ENCODE measurements around the gene HMGN4. TPM values are rescaled to one million over a fixed set of nuclear protein-coding genes. Genes with fewer than 3 reads are reported as not detected.
A peak's percentile ranks its signal among the peaks of the same experiment; 100 is the strongest.

HMGN4 gene
- total and polyA plus RNA-seq, 7 donors: 55.9 to 104 (median 70.6) TPM

- intact Hi-C loops (cut with DNase I): loop anchor here (5.0 to 10.0 kb wide), 2 partner anchors 47 to 905 kb away; partner anchors contain the start of gene ZNF184
Observed at GRCh38 chr6:26569433-26569764, 31.2 kb downstream of the HMGN4 start.

GRCh38 chr6:26570027-26570809 is 32.1 kb downstream of the HMGN4 start:
- DNase-seq: no peak
- no peaks in the 10 kb centered on the region for H3K9me3 ChIP-seq
- H3K36me3 ChIP-seq: no peaks in the 10 kb centered on the region
- H3K4me3 ChIP-seq: no peak overlapping the region
- intact Hi-C loops (cut with DNase I): loop anchor here (5.0 kb wide), 1 partner anchor 228 kb away; no protein-coding TSS in a partner anchor
- no peak overlapping the region for H3K27ac ChIP-seq
- TF ChIP-seq POLR2AphosphoS5 (IDR thresholded peaks at IDR 0.05) (no peak), POLR2A (IDR thresholded peaks at IDR 0.05) (no peak), CTCF (IDR thresholded peaks at IDR 0.05) (no peak), EP300 (IDR thresholded peaks at IDR 0.05) (no peak)
- peaks cover 0 to 14% (median 5%) of the 10 kb centered on the region in 4 donors for H3K4me1 ChIP-seq
- peaks cover 0 to 3% (median 0%) of the 10 kb centered on the region in 3 donors for H3K27me3 ChIP-seq
- 74 to 84% methylated on average over 21 of the region's 21 CpGs for WGBS, 2 donors

More at GRCh38 chr6:26569433-26569764, 31.2 kb downstream of the HMGN4 start:
- peak overlapping the region in 3 of 4 donors; percentile 43 to 76 (median 48) for H3K27ac ChIP-seq
- peak overlapping the region in 2 of 4 donors; percentile 52 to 56 for H3K4me3 ChIP-seq
- no peaks in the 10 kb centered on the region for H3K9me3 ChIP-seq
- no peak for DNase-seq
- 7 to 10% methylated on average over 2 of the region's 2 CpGs for WGBS, 2 donors
- TF ChIP-seq POLR2AphosphoS5 (IDR thresholded peaks at IDR 0.05) (no peak), EP300 (IDR thresholded peaks at IDR 0.05) (no peak), POLR2A (IDR thresholded peaks at IDR 0.05) (no peak), CTCF (IDR thresholded peaks at IDR 0.05) (no peak)
- peaks cover 0 to under 1% (median 0%) of the 10 kb centered on the region in 3 donors for H3K27me3 ChIP-seq
- H3K4me1 ChIP-seq: peaks cover 0 to 14% (median 5%) of the 10 kb centered on the region in 4 donors
- no peaks in the 10 kb centered on the region for H3K36me3 ChIP-seq

- TF ChIP-seq POLR2AphosphoS5 (IDR thresholded peaks at IDR 0.05) (peak in 1 of 4 donors; percentile 30), CTCF (IDR thresholded peaks at IDR 0.05) (no peak)
- peaks cover 0 to 14% (median 5%) of the 10 kb centered on the region in 4 donors for H3K4me1 ChIP-seq
- H3K36me3 ChIP-seq: no peaks in the 10 kb centered on the region
- peak overlapping the region in 3 of 4 donors; percentile 10 to 70 (median 58) for H3K27ac ChIP-seq
- H3K4me3 ChIP-seq: peak overlapping the region in 3 of 4 donors; percentile 41 to 46 (median 44)
- H3K9me3 ChIP-seq: no peaks in the 10 kb centered on the region
- WGBS, 2 donors: 4 to 8% methylated on average over 24 of the region's 24 CpGs
- peaks cover 0 to 13% (median 3%) of the 10 kb centered on the region in 3 donors for H3K27me3 ChIP-seq
- intact Hi-C loops (cut with DNase I): loop anchor here (1.0 to 5.0 kb wide), 2 partner anchors 24 to 229 kb away; no protein-coding TSS in a partner anchor
- DNase-seq: no peak
Observed at GRCh38 chr6:26571592-26572296, 33.6 kb downstream of the HMGN4 start.

- peaks cover 0 to 19% (median 3%) of the 10 kb centered on the region in 4 donors for H3K4me1 ChIP-seq
- intact Hi-C loops (cut with DNase I): no loop called here
- no peak for TF ChIP-seq CTCF (IDR thresholded peaks at IDR 0.05)
- TF ChIP-seq POLR2AphosphoS5 (IDR thresholded peaks at IDR 0.05): no peak
- no peak for TF ChIP-seq POLR2A (IDR thresholded peaks at IDR 0.05)
- TF ChIP-seq EP300 (IDR thresholded peaks at IDR 0.05): no peak
- peaks cover 0 to 3% (median 0%) of the 10 kb centered on the region in 4 donors for H3K9me3 ChIP-seq
- no peak overlapping the region for H3K27ac ChIP-seq
- no peak for DNase-seq
- H3K36me3 ChIP-seq: no peaks in the 10 kb centered on the region
- H3K4me3 ChIP-seq: no peak overlapping the region
- WGBS, 2 donors: 61 to 87% methylated on average over 10 of the region's 10 CpGs
- peaks cover 4 to 32% (median 7%) of the 10 kb centered on the region in 3 donors for H3K27me3 ChIP-seq
Observed at GRCh38 chr6:26575494-26575939, 37.4 kb downstream of the HMGN4 start.
